ENCODE results near the gene IGFBP3.
A peak's percentile ranks its signal among the peaks of the same experiment; 100 is the strongest.

IGFBP3 gene

GRCh38 chr7:45894665-45895062 lies 26.4 kb downstream of the IGFBP3 start:
- no peak for TF ChIP-seq JUND (IDR thresholded peaks at IDR 0.05; ENCODE audit: low read depth)
- in situ Hi-C loops (cut with HindIII; ENCODE audit: low pct_unique_long_range_greater_than_20kb, low sequenced_read_pairs) = no loop called here
- DNase-seq (ENCODE audit: low read depth in 1 of 2, low spot score in 1 of 2) = no peak

GRCh38 chr7:45893996-45894664 lies 26.9 kb downstream of the IGFBP3 start:
- no peak for DNase-seq (ENCODE audit: low read depth in 1 of 2, low spot score in 1 of 2)
- no peak for TF ChIP-seq JUND (IDR thresholded peaks at IDR 0.05; ENCODE audit: low read depth)
- in situ Hi-C loops (cut with HindIII; ENCODE audit: low pct_unique_long_range_greater_than_20kb, low sequenced_read_pairs) = no loop called here

GRCh38 chr7:45893374-45893995 lies 27.6 kb downstream of the IGFBP3 start:
- in situ Hi-C loops (cut with HindIII; ENCODE audit: low pct_unique_long_range_greater_than_20kb, low sequenced_read_pairs) = no loop called here
- DNase-seq (ENCODE audit: low read depth in 1 of 2, low spot score in 1 of 2) = no peak
- TF ChIP-seq JUND (IDR thresholded peaks at IDR 0.05; ENCODE audit: low read depth) = no peak

- no peak for DNase-seq (ENCODE audit: low read depth in 1 of 2, low spot score in 1 of 2)
- TF ChIP-seq JUND (IDR thresholded peaks at IDR 0.05; ENCODE audit: low read depth) = no peak
- in situ Hi-C loops (cut with HindIII; ENCODE audit: low pct_unique_long_range_greater_than_20kb, low sequenced_read_pairs) = no loop called here
Measured at GRCh38 chr7:45892407-45893035, 28.6 kb downstream of the IGFBP3 start.

GRCh38 chr7:45891462-45892402 lies 29.3 kb downstream of the IGFBP3 start:
- no peak for DNase-seq (ENCODE audit: low read depth in 1 of 2, low spot score in 1 of 2)
- in situ Hi-C loops (cut with HindIII; ENCODE audit: low pct_unique_long_range_greater_than_20kb, low sequenced_read_pairs) = no loop called here
- no peak for TF ChIP-seq JUND (IDR thresholded peaks at IDR 0.05; ENCODE audit: low read depth)

GRCh38 chr7:45890902-45891461 lies 30.1 kb downstream of the IGFBP3 start:
- peak in 1 of 2 experiments; percentile 64 for DNase-seq (ENCODE audit: low read depth in 1 of 2, low spot score in 1 of 2)
- TF ChIP-seq JUND (IDR thresholded peaks at IDR 0.05; ENCODE audit: low read depth) = no peak
- in situ Hi-C loops (cut with HindIII; ENCODE audit: low pct_unique_long_range_greater_than_20kb, low sequenced_read_pairs) = no loop called here

- in situ Hi-C loops (cut with HindIII; ENCODE audit: low pct_unique_long_range_greater_than_20kb, low sequenced_read_pairs) = no loop called here
- no peak for TF ChIP-seq JUND (IDR thresholded peaks at IDR 0.05; ENCODE audit: low read depth)
- no peak for DNase-seq (ENCODE audit: low read depth in 1 of 2, low spot score in 1 of 2)
Measured at GRCh38 chr7:45890125-45890901, 30.8 kb downstream of the IGFBP3 start.

GRCh38 chr7:45889367-45890067 lies 31.6 kb downstream of the IGFBP3 start:
- TF ChIP-seq JUND (IDR thresholded peaks at IDR 0.05; ENCODE audit: low read depth) = no peak
- in situ Hi-C loops (cut with HindIII; ENCODE audit: low pct_unique_long_range_greater_than_20kb, low sequenced_read_pairs) = no loop called here
- DNase-seq (ENCODE audit: low read depth in 1 of 2, low spot score in 1 of 2) = no peak

- in situ Hi-C loops (cut with HindIII; ENCODE audit: low pct_unique_long_range_greater_than_20kb, low sequenced_read_pairs) = no loop called here
- DNase-seq (ENCODE audit: low read depth in 1 of 2, low spot score in 1 of 2) = no peak
- TF ChIP-seq JUND (IDR thresholded peaks at IDR 0.05; ENCODE audit: low read depth) = no peak
Measured at GRCh38 chr7:45888993-45889366, 32.1 kb downstream of the IGFBP3 start.

GRCh38 chr7:45888185-45888992 lies 32.7 kb downstream of the IGFBP3 start, which contains the start of gene IGFBP1:
IGFBP1 (plus strand) TSS chr7:45888488; CDS start chr7:45888653, 165 bp downstream.
- in situ Hi-C loops (cut with HindIII; ENCODE audit: low pct_unique_long_range_greater_than_20kb, low sequenced_read_pairs) = no loop called here
- peak; percentile 47 to 78 for DNase-seq (ENCODE audit: low read depth in 1 of 2, low spot score in 1 of 2)
- no peak for TF ChIP-seq JUND (IDR thresholded peaks at IDR 0.05; ENCODE audit: low read depth)

All from T47D (cell line).